CD1c-positive myeloid dendritic cell (primary cell): ENCODE data around the gene SLCO4A1.
A peak's percentile ranks its signal among the peaks of the same experiment; 100 is the strongest.

Source experiments
- DNase-seq: peaks from one replicate; pipeline ENCODE4 v3.0.0-alpha.2; 2016; ENCODE audit errors: extremely low spot score

Gene SLCO4A1

DNA sequence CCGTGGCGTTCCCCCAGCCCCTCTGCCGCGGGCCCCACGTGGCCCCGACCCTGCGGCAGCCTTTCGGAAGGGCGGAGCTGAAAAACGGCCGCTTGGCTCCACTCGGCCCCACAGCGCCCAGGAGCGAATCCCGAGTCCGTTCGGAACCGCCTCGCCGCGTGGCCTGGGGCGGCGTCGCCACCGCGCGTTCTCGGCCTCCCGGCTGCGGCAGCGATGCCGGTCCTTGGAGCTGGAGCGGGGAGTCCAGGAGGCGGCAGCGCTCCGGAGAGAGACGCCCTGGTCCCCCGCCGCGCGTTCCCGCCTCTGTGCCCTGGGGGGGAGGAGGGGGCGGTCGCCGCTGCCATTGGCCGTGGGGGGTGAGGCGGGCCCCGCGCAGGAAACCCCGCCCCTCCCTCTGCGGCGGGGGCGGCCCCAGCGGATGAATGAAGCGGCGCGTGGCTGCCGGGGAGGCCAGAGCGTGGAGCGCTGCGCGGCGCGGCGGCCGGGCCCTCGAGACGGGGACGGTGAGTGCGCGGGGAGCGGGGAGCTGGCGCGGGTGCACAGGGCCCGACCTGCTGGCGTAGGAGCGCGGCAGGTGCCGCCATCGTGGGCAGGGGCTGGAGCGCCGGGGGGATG, at the start of gene SLCO4A1:
Gene SLCO4A1, plus strand, starts transcription at position 453 of the 615 bp plus-strand sequence. CDS start 13,952 bp downstream, outside the sequence.
- DNase-seq = peak; percentile 77

- no peak for DNase-seq
These were observed 49.7 kb upstream of the SLCO4A1 start for GRCh38 chr20:62592506-62593177.

GRCh38 chr20:62593616-62594015, 48.7 kb upstream of the SLCO4A1 start:
- DNase-seq = no peak

DNA sequence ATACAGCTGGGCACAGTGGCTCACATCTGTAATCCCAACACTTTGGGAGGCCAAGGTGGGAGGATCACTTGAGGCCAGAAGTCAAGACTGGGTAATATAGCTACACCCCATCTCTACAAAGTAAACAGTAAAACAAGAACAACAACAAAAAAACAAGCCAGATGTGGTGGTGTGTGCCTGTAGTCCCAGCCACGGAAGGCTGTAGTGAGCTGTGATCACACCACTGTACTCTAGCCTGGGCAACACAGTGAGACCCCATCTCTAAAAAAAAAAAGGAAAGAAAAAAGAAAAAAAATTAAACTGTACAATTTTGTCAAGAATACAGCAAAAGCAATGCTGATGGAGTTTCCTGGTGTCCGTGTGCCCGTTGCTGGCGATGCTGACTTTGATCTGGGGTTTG, 47.2 kb upstream of the SLCO4A1 start:
- DNase-seq = no peak

- peak; percentile 52 for DNase-seq
These were observed 46.8 kb upstream of the SLCO4A1 start for GRCh38 chr20:62595491-62595890.

- no peak for DNase-seq
These were observed 45.8 kb upstream of the SLCO4A1 start for GRCh38 chr20:62596486-62596885.

DNA sequence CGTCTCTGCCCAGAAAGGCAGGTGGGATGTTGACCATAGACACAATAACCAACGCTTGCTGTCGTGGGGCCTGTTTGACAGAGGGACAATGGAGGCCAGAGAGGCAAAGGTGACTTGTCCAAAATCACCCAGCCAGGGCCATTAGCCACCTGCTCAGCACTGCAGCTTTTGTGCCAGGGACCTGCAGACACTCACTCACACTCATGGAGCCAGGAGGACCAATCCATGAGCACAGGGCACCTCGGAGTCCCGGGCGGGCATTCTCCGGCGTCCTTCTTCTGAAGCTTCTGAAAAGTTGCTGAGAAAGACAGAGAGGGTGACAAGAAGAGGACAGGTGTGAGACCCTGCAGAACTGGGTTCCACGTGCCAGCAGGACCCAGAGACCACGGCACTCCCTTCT, 45.4 kb upstream of the SLCO4A1 start:
- DNase-seq = no peak

GRCh38 chr20:62597416-62598115, 44.7 kb upstream of the SLCO4A1 start:
- no peak for DNase-seq

DNA sequence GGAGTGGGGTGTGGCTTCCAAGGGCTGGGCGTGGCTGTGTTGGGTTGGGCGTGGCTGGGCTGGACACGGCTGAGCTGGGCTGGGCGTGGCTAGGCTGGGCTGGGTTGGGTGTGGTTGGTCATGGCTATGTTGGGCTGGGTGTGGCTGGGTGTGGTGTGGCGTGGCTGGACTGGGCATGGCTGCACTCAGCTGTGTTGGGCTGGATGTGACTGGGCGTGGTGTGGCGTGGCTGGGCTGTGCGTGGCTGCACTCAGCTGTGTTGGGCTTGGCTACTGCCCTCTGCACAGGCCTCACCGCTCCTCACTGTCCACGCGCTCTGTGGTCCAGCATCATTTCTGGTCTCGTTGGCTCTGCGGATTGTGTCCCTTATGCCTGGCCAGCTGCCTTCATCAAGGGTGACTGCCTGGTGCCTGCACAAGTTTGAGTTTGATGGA, 43.5 kb upstream of the SLCO4A1 start:
- peak; percentile 72 for DNase-seq

- no peak for DNase-seq
These were observed 42.8 kb upstream of the SLCO4A1 start for GRCh38 chr20:62599216-62600110.

DNA sequence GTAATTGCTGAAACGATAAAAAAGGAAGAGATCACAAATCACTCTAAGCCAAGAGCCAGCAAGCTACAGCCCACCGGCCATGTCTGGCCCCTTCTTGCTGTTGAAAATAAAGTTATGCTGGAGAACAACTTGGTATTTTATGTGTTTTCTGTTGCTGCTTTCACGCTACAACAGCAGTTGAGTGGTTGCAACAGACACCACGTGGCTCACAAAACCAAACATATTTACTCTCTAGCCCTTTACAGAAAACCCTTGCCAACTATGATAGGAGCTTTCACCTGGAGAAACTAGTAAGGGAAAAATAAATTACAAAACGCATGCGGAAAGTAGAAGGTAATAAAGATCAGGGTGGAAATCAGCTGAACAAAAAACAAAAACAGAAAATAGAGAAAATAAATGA, 41.1 kb upstream of the SLCO4A1 start:
- no peak for DNase-seq

DNA sequence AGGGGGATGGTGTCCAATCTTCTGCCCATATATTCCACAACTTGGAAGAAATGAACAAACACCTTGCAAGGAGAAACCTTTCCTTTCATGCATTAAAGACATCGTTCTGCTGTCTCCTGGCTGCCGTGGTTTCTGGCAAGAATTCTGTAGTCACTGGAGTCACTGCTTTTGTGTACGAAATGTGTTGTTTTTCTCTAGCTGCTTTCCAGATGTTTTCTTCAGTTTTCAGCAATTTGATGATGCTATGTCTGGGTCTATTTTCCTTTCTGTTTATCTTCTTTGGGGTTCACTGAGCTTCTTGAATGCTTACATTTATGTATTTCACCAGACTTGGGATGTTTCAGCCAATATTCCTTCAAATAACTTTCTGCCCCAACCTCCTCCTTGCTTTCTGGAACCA, 40.6 kb upstream of the SLCO4A1 start:
- DNase-seq = no peak

- peak; percentile 65 for DNase-seq
These were observed 39.8 kb upstream of the SLCO4A1 start for GRCh38 chr20:62602550-62602949.

- peak; percentile 95 for DNase-seq
These were observed 39.0 kb upstream of the SLCO4A1 start for GRCh38 chr20:62603021-62603906.

DNA sequence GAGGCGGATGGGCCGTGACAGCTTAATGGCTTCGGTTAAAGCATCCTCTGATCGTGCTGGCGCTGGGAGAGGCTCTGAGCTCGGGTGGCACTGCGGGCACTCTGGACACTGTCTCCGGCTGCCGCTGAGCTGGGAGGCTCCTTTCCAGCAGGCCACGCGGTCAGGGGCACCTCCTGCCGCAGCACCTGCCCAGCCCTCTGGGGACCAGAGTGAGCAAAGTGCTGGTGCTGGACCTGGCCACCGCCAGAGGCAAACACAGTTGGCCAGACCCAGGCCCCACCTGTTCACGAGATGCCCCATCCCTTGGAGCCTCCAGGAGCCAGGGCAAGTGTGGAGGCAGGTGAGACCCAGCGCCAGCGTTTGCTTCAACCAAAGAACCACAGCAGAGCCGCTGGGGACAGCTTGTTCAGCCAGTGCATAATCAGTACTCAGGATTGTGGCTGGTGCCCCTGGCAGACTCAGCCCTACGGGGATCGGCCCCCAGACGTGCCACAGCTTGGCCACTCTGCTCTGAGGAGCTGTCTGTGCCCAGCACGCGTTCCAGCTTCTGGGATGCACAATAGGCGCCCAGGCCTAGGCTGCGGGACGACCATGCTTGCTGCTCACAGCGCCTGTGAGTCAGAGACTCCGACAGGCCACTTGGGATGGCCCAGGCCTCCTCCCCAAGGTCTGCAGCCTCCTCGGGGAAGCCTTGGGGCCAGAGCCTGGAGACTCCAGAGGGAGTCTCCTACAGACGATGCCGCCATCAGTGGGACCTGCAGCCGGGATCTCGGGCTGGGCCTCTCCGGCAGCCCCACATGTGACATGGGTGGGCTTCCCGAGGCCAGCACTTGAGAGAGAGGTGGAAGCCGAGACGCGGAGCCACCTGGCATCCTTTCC, 38.2 kb upstream of the SLCO4A1 start:
- DNase-seq = no peak

- no peak for DNase-seq
These were observed 37.5 kb upstream of the SLCO4A1 start for GRCh38 chr20:62604796-62605195.

DNA sequence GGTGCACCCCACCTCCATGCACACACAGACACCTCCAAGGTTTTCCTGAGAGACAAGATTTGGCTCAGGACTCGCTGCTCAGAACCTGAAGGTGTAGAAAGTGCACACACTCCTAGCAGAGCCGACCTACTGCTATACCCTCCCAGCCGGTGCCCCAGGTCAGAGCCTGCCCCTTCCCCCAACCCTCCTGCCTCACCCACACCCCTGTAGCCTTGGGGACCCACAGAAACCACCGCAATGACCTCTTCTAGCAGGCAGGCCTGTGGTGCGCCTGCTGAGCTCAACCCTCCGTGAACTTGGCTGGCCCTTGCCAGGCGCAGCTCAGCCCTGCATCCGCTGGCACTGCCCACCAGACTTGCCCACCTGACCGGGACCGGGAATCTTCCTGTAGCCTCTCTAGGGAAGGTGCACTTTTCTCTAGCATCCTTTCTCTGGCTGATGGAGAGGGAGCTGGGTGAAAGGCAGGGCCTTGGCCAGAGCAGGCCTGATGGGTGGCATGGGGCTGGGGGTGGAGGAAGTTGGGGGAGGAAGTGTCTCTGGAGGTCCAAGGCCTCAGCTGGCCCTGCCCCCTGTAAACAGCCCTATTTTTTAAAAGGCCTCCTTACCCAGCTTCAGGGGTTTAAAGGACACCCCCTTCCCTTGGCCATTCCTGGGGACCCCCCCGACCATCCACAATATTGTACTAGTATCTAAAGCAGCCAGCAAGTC, 36.9 kb upstream of the SLCO4A1 start:
- DNase-seq = no peak

GRCh38 chr20:62606016-62606415, 36.3 kb upstream of the SLCO4A1 start:
- peak; percentile 66 for DNase-seq

DNA sequence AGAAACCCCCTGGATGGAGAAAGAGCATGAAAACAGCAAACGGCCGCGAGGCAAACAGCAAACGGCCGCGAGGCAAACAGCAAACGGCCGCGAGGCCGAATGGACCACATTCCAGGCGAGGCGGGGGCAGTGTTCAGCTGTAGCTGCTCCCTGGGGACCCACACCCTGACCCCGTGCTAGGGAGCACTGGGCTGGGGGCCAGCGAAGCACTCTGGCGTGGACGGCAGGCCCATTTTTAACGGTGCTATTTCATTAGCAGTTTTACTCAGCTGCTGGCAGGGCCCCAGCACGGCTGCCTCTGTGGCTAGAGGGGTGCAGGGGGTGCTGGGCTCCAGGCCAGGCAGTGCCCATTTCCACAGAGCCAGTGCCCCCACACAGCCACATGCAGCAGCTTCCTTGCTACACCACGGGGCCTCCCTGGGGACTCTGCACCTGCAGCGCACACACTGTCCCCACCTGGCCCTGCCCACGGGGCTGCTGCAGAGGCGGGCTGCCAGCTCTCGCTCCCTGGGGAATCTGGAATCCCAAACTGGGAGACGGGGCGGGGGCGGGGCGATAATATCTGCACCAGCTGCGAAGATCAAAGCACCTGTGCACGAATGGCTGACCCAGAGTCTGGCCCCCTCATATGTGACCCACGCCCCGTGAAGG, 35.6 kb upstream of the SLCO4A1 start:
- no peak for DNase-seq
